PFSK-1 (cell line): ENCODE data around the gene DCAF8L2.

Source experiments
- POLR2AphosphoS5 ChIP-seq: IDR thresholded peaks from 2 replicates; pipeline ENCODE4 v1.6.1; 2012; ENCODE audit warnings: low read depth, mild to moderate bottlenecking, control low read depth, low read length, moderate library complexity
- REST ChIP-seq, 2 experiments: IDR thresholded peaks; 2 replicates each; pipeline versions ENCODE4 v1.6.1 to v1.8.0; 2011 to 2012; ENCODE audit warnings: low read depth in 2 of 2, low read length in 2 of 2, control low read depth in 1 of 2, inconsistent platforms in 1 of 2, mild to moderate bottlenecking in 1 of 2, moderate library complexity in 1 of 2; ENCODE audit not compliant: insufficient read depth in 1 of 2
- TAF1 ChIP-seq: IDR thresholded peaks from 2 replicates; pipeline ENCODE4 v1.6.1; 2012; ENCODE audit warnings: low read length, control low read depth, borderline replicate concordance; ENCODE audit not compliant: insufficient read depth

The DCAF8L2 gene

GRCh38 chrX:27796640-27797257, 206.6 kb downstream of the DCAF8L2 start:
- TF ChIP-seq POLR2AphosphoS5: no peak

GRCh38 chrX:27797575-27797974, 207.4 kb downstream of the DCAF8L2 start:
- TF ChIP-seq TAF1 (no peak), POLR2AphosphoS5 (no peak), REST (IDR thresholded peaks at IDR 0.05; ENCODE audit: insufficient read depth in 1 of 2, low read depth in 2 of 2, low read length in 2 of 2) (no peak)
